MM.1S (cell line): Measurements from ENCODE around the gene CXCR4.
"Not testable (repeated sequence)": the region's sequence is repeated elsewhere in the genome, so short reads cannot be mapped to it uniquely, and the experiment has no call there.

Experiments used
- DNase-seq: peaks from one replicate; pipeline ENCODE4 v3.0.0-alpha.2; 2015
- H2AFZ ChIP-seq: fragments of 300-600 bp; sonication (generic); 2 replicates; pipeline ENCODE4 v1.6.0; 2016; ENCODE audit warnings: antibody characterized with exemption, low read length
- H3F3A ChIP-seq: fragments of 300-600 bp; sonication (generic); 2 replicates; pipeline ENCODE4 v1.6.1; 2016; ENCODE audit warnings: mild to moderate bottlenecking, antibody characterized with exemption, low read length, moderate library complexity, mixed read lengths; ENCODE audit not compliant: insufficient read depth
- H3K27ac ChIP-seq: fragments of 300-600 bp; sonication (generic); 2 replicates; pipeline ENCODE4 v1.5.1; 2016; ENCODE audit warnings: mild to moderate bottlenecking, low read length
- H3K27me3 ChIP-seq: fragments of 300-600 bp; sonication (generic); replicated peaks from 2 replicates; pipeline ENCODE4 v1.6.0; 2016; ENCODE audit warnings: low read length; ENCODE audit not compliant: insufficient read depth
- H3K36me3 ChIP-seq: fragments of 300-600 bp; sonication (generic); replicated peaks from 2 replicates; pipeline ENCODE4 v1.6.1; 2016; ENCODE audit warnings: mild to moderate bottlenecking, low read length, mixed read lengths; ENCODE audit not compliant: insufficient read depth
- H3K4me1 ChIP-seq: fragments of 300-600 bp; sonication (generic); 2 replicates; pipeline ENCODE4 v1.6.1; 2016; ENCODE audit warnings: low read length, mixed read lengths
- H3K4me2 ChIP-seq: fragments of 300-600 bp; sonication (generic); 2 replicates; pipeline ENCODE4 v1.6.0; 2016; ENCODE audit warnings: low read depth, low read length
- H3K4me3 ChIP-seq: fragments of 300-600 bp; sonication (generic); 2 replicates; pipeline ENCODE4 v1.5.1; 2016; ENCODE audit warnings: low read length, mixed read lengths
- H3K79me2 ChIP-seq: fragments of 300-600 bp; sonication (generic); 2 replicates; pipeline ENCODE4 v1.6.1; 2016; ENCODE audit warnings: mixed run types, low read length, mixed read lengths
- H3K9ac ChIP-seq: fragments of 300-600 bp; sonication (generic); 2 replicates; pipeline ENCODE4 v1.6.1; 2016; ENCODE audit warnings: low read length, mixed read lengths
- H3K9me2 ChIP-seq: fragments of 300-600 bp; sonication (generic); replicated peaks from 2 replicates; pipeline ENCODE4 v1.6.1; 2016; ENCODE audit warnings: mild to moderate bottlenecking, low read length, mixed read lengths; ENCODE audit not compliant: insufficient read depth
- H3K9me3 ChIP-seq: fragments of 300-600 bp; sonication (generic); replicated peaks from 2 replicates; pipeline ENCODE4 v1.6.1; 2016; ENCODE audit warnings: mild to moderate bottlenecking, low read length, mixed read lengths; ENCODE audit not compliant: insufficient read depth
- H4K20me1 ChIP-seq: fragments of 300-600 bp; sonication (generic); 2 replicates; pipeline ENCODE4 v1.6.1; 2016; ENCODE audit warnings: mild to moderate bottlenecking, low read length, moderate library complexity, mixed read lengths; ENCODE audit not compliant: insufficient read depth
- CTCF ChIP-seq: fragments of 300-600 bp; sonication (generic); IDR thresholded peaks from 2 replicates; pipeline ENCODE4 v1.5.1; 2016; ENCODE audit warnings: antibody characterized with exemption, low read length, mixed read lengths
- EZH2 ChIP-seq: fragments of 300-600 bp; sonication (generic); optimal IDR thresholded peaks from 2 replicates; pipeline ENCODE3; 2017; ENCODE audit warnings: low read depth, mild to moderate bottlenecking, antibody characterized with exemption, low read length, mixed read lengths
- EZH2phosphoT487 ChIP-seq: fragments of 300-600 bp; sonication (generic); IDR thresholded peaks from 2 replicates; pipeline ENCODE4 v1.6.1; 2018; ENCODE audit warnings: antibody characterized with exemption, low read length

Gene CXCR4

GRCh38 chr2:136091899-136092298 lies 26.1 kb downstream of the CXCR4 start:
- Histone ChIP-seq H3K79me2 (no peaks in the 10 kb centered on the region), H3K4me1 (no peaks in the 10 kb centered on the region), H3F3A (no peaks in the 10 kb centered on the region), H2AFZ (no peak overlapping the region), H3K27ac (no peak overlapping the region), H3K9me3 (no peaks in the 10 kb centered on the region), H3K4me2 (no peak overlapping the region), H3K4me3 (no peak overlapping the region), H3K27me3 (no peaks in the 10 kb centered on the region), H3K9me2 (no peaks in the 10 kb centered on the region), H3K9ac (no peak overlapping the region), H4K20me1 (no peaks in the 10 kb centered on the region), H3K36me3 (no peaks in the 10 kb centered on the region)
- DNase-seq = no peak
- TF ChIP-seq CTCF = no peak
- TF ChIP-seq EZH2 = no peak
- TF ChIP-seq EZH2phosphoT487 = no peak

- H3F3A ChIP-seq, H2AFZ ChIP-seq, H4K20me1 ChIP-seq, H3K4me2 ChIP-seq, H3K9me3 ChIP-seq, H3K4me3 ChIP-seq, H3K36me3 ChIP-seq, H3K4me1 ChIP-seq, DNase-seq, H3K9me2 ChIP-seq, H3K27ac ChIP-seq, H3K27me3 ChIP-seq, H3K9ac ChIP-seq, H3K79me2 ChIP-seq: not testable (repeated sequence)
Measured at GRCh38 chr2:136087901-136088460, 30.0 kb downstream of the CXCR4 start.

- H4K20me1 ChIP-seq = no peaks in the 10 kb centered on the region
- H3F3A ChIP-seq = no peaks in the 10 kb centered on the region
- no peaks in the 10 kb centered on the region for H3K9me2 ChIP-seq
- H2AFZ ChIP-seq = no peak overlapping the region
- H3K9me3 ChIP-seq = no peaks in the 10 kb centered on the region
- no peaks in the 10 kb centered on the region for H3K27me3 ChIP-seq
- TF ChIP-seq EZH2 = no peak
- TF ChIP-seq CTCF = no peak
- no peak for TF ChIP-seq EZH2phosphoT487
- no peaks in the 10 kb centered on the region for H3K4me1 ChIP-seq
- H3K79me2 ChIP-seq = no peaks in the 10 kb centered on the region
- no peak overlapping the region for H3K9ac ChIP-seq
- no peak for DNase-seq
- no peak overlapping the region for H3K4me2 ChIP-seq
- H3K4me3 ChIP-seq = no peak overlapping the region
- H3K27ac ChIP-seq = no peak overlapping the region
- H3K36me3 ChIP-seq = no peaks in the 10 kb centered on the region
Measured at GRCh38 chr2:136086253-136087016, 31.5 kb downstream of the CXCR4 start.
